ENCODE results near the gene LRP3. TPM values are rescaled to one million over a fixed set of nuclear protein-coding genes. Genes with fewer than 3 reads are reported as not detected.
"Not testable (repeated sequence)": the region's sequence is repeated elsewhere in the genome, so short reads cannot be mapped to it uniquely, and the experiment has no call there.

Gene LRP3
- polyA plus RNA-seq, 4 donors: 2.0 to 34.0 (median 9.6) TPM

GRCh38 chr19:33207040-33207620 is 13.0 kb downstream of the LRP3 start:
- H3K9me3 ChIP-seq (ENCODE audit: control insufficient read depth in 2 of 2, insufficient read depth in 1 of 2, low read depth in 1 of 2, low read length in 1 of 2): no peaks in the 10 kb centered on the region
- no peak for DNase-seq

GRCh38 chr19:33207903-33208302 is 13.8 kb downstream of the LRP3 start:
- no peak overlapping the region for H3K4me3 ChIP-seq (ENCODE audit: low read depth in 1 of 3, low read length in 3 of 3)
- WGBS, 3 donors: 77 to 84% (median 79%) methylated on average over 9 of the region's 9 CpGs
- H3K27ac ChIP-seq (ENCODE audit: low read depth in 1 of 3, low read length in 2 of 3): no peak overlapping the region
- no peaks in the 10 kb centered on the region for H3K9me3 ChIP-seq (ENCODE audit: control insufficient read depth in 2 of 2, insufficient read depth in 1 of 2, low read depth in 1 of 2, low read length in 1 of 2)
- no peak for DNase-seq
- H3K27me3 ChIP-seq (ENCODE audit: control insufficient read depth in 3 of 3, insufficient read depth in 3 of 3, low read length in 3 of 3): no peaks in the 10 kb centered on the region
- peaks cover 0 to 72% (median 0%) of the 10 kb centered on the region in 3 donors for H3K36me3 ChIP-seq (ENCODE audit: control insufficient read depth in 3 of 3, insufficient read depth in 2 of 3, low read depth in 1 of 3, low read length in 3 of 3)
- FAIRE-seq: no peak
- no peaks in the 10 kb centered on the region for H3K4me1 ChIP-seq (ENCODE audit: control insufficient read depth in 3 of 3, insufficient read depth in 2 of 3, low read depth in 1 of 3, low read length in 2 of 3)

More at GRCh38 chr19:33207040-33207620, 13.0 kb downstream of the LRP3 start:
- no peak for FAIRE-seq
- no peaks in the 10 kb centered on the region for H3K27me3 ChIP-seq (ENCODE audit: control insufficient read depth in 3 of 3, insufficient read depth in 3 of 3, low read length in 3 of 3)
- no peak overlapping the region for H3K27ac ChIP-seq (ENCODE audit: low read depth in 1 of 3, low read length in 2 of 3)
- 90 to 91% (median 90%) methylated on average over 36 to 38 of the region's 38 CpGs for WGBS, 3 donors
- no peaks in the 10 kb centered on the region for H3K4me1 ChIP-seq (ENCODE audit: control insufficient read depth in 3 of 3, insufficient read depth in 2 of 3, low read depth in 1 of 3, low read length in 2 of 3)
- H3K36me3 ChIP-seq (ENCODE audit: control insufficient read depth in 3 of 3, insufficient read depth in 2 of 3, low read depth in 1 of 3, low read length in 3 of 3): peaks cover 0 to 80% (median 0%) of the 10 kb centered on the region in 3 donors
- no peak overlapping the region for H3K4me3 ChIP-seq (ENCODE audit: low read depth in 1 of 3, low read length in 3 of 3)

DNA sequence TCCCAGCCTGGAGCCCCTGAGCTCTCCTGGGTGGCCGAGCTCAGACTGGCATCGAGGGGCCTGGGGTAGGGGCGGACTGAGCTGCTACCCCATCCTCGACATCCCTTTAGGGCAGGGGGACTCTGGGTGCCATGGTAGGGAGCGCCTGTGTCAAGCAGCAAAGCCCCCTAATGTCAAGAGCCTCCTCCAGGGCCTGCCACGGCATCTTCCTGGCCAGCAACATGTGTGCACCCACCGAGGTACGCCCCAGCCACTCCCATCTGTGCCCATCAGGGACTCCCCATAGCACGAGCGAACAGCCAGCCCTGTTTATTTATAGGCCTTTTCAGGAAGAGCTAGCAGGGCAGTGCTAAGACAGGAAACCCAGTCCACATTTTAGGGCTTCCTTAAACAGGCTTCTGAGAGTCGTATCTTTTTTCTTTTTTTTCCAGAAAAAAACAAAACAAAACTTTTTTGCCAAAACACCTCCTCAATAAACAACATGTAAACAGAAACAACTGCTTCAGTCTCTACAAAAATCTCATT is 14.3 kb downstream of the LRP3 start:
- FAIRE-seq (no peak), DNase-seq (no peak)
- 69 to 79% (median 70%) methylated on average over 11 of the region's 11 CpGs for WGBS, 3 donors
- Histone ChIP-seq H3K27me3 (ENCODE audit: control insufficient read depth in 3 of 3, insufficient read depth in 3 of 3, low read length in 3 of 3) (no peaks in the 10 kb centered on the region), H3K4me1 (ENCODE audit: control insufficient read depth in 3 of 3, insufficient read depth in 2 of 3, low read depth in 1 of 3, low read length in 2 of 3) (no peaks in the 10 kb centered on the region), H3K4me3 (ENCODE audit: low read depth in 1 of 3, low read length in 3 of 3) (no peak overlapping the region), H3K9me3 (ENCODE audit: control insufficient read depth in 2 of 2, insufficient read depth in 1 of 2, low read depth in 1 of 2, low read length in 1 of 2) (no peaks in the 10 kb centered on the region), H3K36me3 (ENCODE audit: control insufficient read depth in 3 of 3, insufficient read depth in 2 of 3, low read depth in 1 of 3, low read length in 3 of 3) (peaks cover 0 to 67% (median 0%) of the 10 kb centered on the region in 3 donors), H3K27ac (ENCODE audit: low read depth in 1 of 3, low read length in 2 of 3) (no peak overlapping the region)

DNA sequence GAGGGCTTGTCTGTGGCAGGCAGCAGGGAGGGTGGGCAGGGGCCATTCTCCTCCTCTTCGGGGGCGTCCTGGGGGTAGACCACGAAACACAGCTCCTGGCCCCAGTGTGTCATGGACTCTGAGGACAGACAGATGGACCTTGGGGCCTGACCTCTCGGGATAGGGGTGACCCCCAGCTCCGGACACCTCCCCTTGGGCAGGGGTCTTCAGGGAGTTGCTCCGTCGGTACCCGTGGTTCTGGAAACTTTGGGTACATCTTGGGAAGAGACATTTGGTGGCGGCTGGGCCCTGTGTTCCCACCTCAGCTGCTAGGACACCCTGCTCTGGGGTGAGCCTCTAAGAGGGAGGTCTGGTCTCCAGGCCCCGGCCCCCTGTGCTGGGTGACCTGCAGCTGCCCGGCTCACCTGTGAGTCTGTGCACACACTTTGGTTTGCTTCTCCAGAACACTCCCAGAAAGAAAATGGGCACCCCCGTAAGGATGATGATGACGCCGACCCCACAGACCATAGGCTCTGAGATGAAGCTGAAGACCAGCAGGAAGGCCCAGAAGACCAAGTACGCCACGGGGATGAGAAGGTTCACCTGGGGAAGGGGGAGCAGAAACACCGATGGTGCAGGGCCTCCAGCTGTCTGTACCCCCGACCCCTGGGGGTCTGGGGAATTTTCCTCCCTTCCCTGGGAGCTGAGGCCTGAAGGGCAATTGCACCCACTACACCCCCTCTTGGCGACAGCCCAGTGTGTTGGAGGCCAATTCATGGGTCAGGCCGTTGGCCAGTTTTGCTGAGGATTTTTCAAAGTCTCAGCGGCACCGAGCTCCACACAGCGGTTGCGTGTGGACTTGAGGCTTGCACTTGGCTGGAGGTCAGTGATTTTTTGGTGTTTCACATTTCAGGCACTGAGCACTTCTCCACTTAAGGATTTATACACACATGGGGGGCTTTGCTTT is 15.0 kb downstream of the LRP3 start:
- FAIRE-seq: no peak
- WGBS, 3 donors: 81 to 85% (median 84%) methylated on average over 24 of the region's 24 CpGs
- Histone ChIP-seq H3K27ac (ENCODE audit: low read depth in 1 of 3, low read length in 2 of 3) (no peak overlapping the region), H3K9me3 (ENCODE audit: control insufficient read depth in 2 of 2, insufficient read depth in 1 of 2, low read depth in 1 of 2, low read length in 1 of 2) (no peaks in the 10 kb centered on the region), H3K36me3 (ENCODE audit: control insufficient read depth in 3 of 3, insufficient read depth in 2 of 3, low read depth in 1 of 3, low read length in 3 of 3) (peaks cover 0 to 60% (median 0%) of the 10 kb centered on the region in 3 donors), H3K27me3 (ENCODE audit: control insufficient read depth in 3 of 3, insufficient read depth in 3 of 3, low read length in 3 of 3) (no peaks in the 10 kb centered on the region), H3K4me3 (ENCODE audit: low read depth in 1 of 3, low read length in 3 of 3) (no peak overlapping the region), H3K4me1 (ENCODE audit: control insufficient read depth in 3 of 3, insufficient read depth in 2 of 3, low read depth in 1 of 3, low read length in 2 of 3) (no peaks in the 10 kb centered on the region)
- DNase-seq: no peak

- 89 to 94% (median 90%) methylated on average over 7 of the region's 7 CpGs for WGBS, 3 donors
- not testable (repeated sequence) for H3K4me1 ChIP-seq (ENCODE audit: control insufficient read depth in 3 of 3, insufficient read depth in 2 of 3, low read depth in 1 of 3, low read length in 2 of 3); DNase-seq; H3K9me3 ChIP-seq (ENCODE audit: control insufficient read depth in 2 of 2, insufficient read depth in 1 of 2, low read depth in 1 of 2, low read length in 1 of 2); FAIRE-seq; H3K4me3 ChIP-seq (ENCODE audit: low read depth in 1 of 3, low read length in 3 of 3); H3K27me3 ChIP-seq (ENCODE audit: control insufficient read depth in 3 of 3, insufficient read depth in 3 of 3, low read length in 3 of 3); H3K27ac ChIP-seq (ENCODE audit: low read depth in 1 of 3, low read length in 2 of 3)
- H3K36me3 ChIP-seq (ENCODE audit: control insufficient read depth in 3 of 3, insufficient read depth in 2 of 3, low read depth in 1 of 3, low read length in 3 of 3): peaks cover 0 to 53% (median 0%) of the 10 kb centered on the region in 3 donors
Measured at GRCh38 chr19:33209850-33210230, 15.7 kb downstream of the LRP3 start.

DNA sequence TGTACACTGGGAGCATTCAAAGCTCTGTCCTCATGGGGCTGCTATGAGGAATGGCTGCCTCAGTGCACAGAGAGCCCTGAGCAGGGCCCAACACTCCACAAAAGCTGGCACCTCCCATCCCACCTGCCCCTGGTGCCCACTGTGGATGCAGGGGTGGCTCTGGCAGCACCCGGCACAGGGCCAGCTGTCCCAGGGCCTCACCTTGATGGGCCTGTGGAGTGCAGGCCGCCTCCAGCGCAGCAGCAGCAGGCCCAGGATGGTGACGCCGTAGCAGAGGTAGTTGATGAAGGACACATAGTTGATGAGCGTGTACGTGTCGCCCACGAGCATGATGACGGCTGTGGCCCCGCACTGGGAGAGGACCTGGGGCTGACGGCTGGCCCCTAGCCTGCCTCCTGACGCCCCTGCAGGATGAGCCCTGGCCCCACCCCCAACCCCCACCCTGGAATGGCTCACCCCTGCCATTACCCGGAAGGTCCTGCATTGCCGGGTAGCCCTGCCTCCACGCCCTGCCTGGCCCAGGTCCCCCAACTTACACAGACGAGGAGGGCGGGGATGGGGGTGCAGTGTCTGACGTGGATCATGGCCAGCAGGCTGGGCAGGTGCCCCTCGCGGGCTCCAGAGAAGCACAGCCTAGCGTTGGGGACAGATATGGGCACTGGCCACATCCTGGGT is 16.3 kb downstream of the LRP3 start:
- 86 to 90% (median 87%) methylated on average over 20 to 22 of the region's 22 CpGs for WGBS, 3 donors
- no peak for DNase-seq
- Histone ChIP-seq H3K27ac (ENCODE audit: low read depth in 1 of 3, low read length in 2 of 3) (no peak overlapping the region), H3K27me3 (ENCODE audit: control insufficient read depth in 3 of 3, insufficient read depth in 3 of 3, low read length in 3 of 3) (no peaks in the 10 kb centered on the region), H3K4me1 (ENCODE audit: control insufficient read depth in 3 of 3, insufficient read depth in 2 of 3, low read depth in 1 of 3, low read length in 2 of 3) (no peaks in the 10 kb centered on the region), H3K9me3 (ENCODE audit: control insufficient read depth in 2 of 2, insufficient read depth in 1 of 2, low read depth in 1 of 2, low read length in 1 of 2) (no peaks in the 10 kb centered on the region), H3K36me3 (ENCODE audit: control insufficient read depth in 3 of 3, insufficient read depth in 2 of 3, low read depth in 1 of 3, low read length in 3 of 3) (peaks cover 0 to 49% (median 0%) of the 10 kb centered on the region in 3 donors), H3K4me3 (ENCODE audit: low read depth in 1 of 3, low read length in 3 of 3) (no peak overlapping the region)
- FAIRE-seq: no peak

- H3K27ac ChIP-seq (ENCODE audit: low read depth in 1 of 3, low read length in 2 of 3): peak overlapping the region in 1 of 3 donors; percentile 42
- DNase-seq (no peak), FAIRE-seq (no peak)
- H3K4me1 ChIP-seq (ENCODE audit: control insufficient read depth in 3 of 3, insufficient read depth in 2 of 3, low read depth in 1 of 3, low read length in 2 of 3): no peaks in the 10 kb centered on the region
- WGBS, 3 donors: 63 to 70% (median 67%) methylated on average over 16 to 17 of the region's 17 CpGs
- no peak overlapping the region for H3K4me3 ChIP-seq (ENCODE audit: low read depth in 1 of 3, low read length in 3 of 3)
- no peaks in the 10 kb centered on the region for H3K27me3 ChIP-seq (ENCODE audit: control insufficient read depth in 3 of 3, insufficient read depth in 3 of 3, low read length in 3 of 3)
- peaks cover 0 to 35% (median 0%) of the 10 kb centered on the region in 3 donors for H3K36me3 ChIP-seq (ENCODE audit: control insufficient read depth in 3 of 3, insufficient read depth in 2 of 3, low read depth in 1 of 3, low read length in 3 of 3)
- no peaks in the 10 kb centered on the region for H3K9me3 ChIP-seq (ENCODE audit: control insufficient read depth in 2 of 2, insufficient read depth in 1 of 2, low read depth in 1 of 2, low read length in 1 of 2)
Measured at GRCh38 chr19:33211794-33212435, 17.8 kb downstream of the LRP3 start.
